Lower leg skin (tissue), 4 donors: Measurements from ENCODE around the gene ZFHX3. TPM values are rescaled to one million over a fixed set of nuclear protein-coding genes. Genes with fewer than 3 reads are reported as not detected.

Source experiments
- DNase-seq, 2 donors: peaks; one replicate each; pipeline ENCODE4 v3.0.0-alpha.2; 2019; ENCODE audit warnings: low spot score in 2 of 2
- H3K4me3 ChIP-seq: fragments of 200-600 bp; sonication (generic); 2 replicates; pipeline ENCODE4 v1.5.1; 2017; ENCODE audit warnings: mild to moderate bottlenecking, low read depth; ENCODE audit not compliant: poor library complexity, severe bottlenecking
- POLR2A ChIP-seq, 2 donors: fragments of 450-650 bp; IDR thresholded peaks; one replicate each; pipeline ENCODE4 v1.6.1; 2016 to 2017; ENCODE audit warnings: antibody characterized with exemption in 2 of 2, mild to moderate bottlenecking in 1 of 2, moderate library complexity in 1 of 2
- WGBS, 2 donors: methylation state at CpG; one replicate each; pipeline ENCODE4 v1.1.5; 2018; 5-methylcytosine and 5-hydroxymethylcytosine counted together
- intact Hi-C: fragments of 100-400 bp; cut with DNase I; formaldehyde crosslinking; loops from one replicate; pipeline ENCODE4 v1.15.0; 2023; ENCODE audit warnings: low total_unique reads
- total RNA-seq, 4 donors: library from RNA; depleted of rRNA; stranded (reverse); fragments of >200 nt; gene quantifications; one replicate each; pipeline ENCODE4 v1.1.0, GENCODE V29; 2016
- TF ChIP-seq, protein P1 (sequence below), 3 donors: fragments of 450-650 bp; IDR thresholded peaks; one replicate each; pipeline ENCODE4 v1.5.1; 2016; ENCODE audit warnings: antibody characterized with exemption in 3 of 3, mild to moderate bottlenecking in 3 of 3, moderate library complexity in 2 of 3

ZFHX3 gene
- total RNA-seq, 4 donors from 2014 or later, result 3.4 to 14.9 (median 10.0) TPM

DNA sequence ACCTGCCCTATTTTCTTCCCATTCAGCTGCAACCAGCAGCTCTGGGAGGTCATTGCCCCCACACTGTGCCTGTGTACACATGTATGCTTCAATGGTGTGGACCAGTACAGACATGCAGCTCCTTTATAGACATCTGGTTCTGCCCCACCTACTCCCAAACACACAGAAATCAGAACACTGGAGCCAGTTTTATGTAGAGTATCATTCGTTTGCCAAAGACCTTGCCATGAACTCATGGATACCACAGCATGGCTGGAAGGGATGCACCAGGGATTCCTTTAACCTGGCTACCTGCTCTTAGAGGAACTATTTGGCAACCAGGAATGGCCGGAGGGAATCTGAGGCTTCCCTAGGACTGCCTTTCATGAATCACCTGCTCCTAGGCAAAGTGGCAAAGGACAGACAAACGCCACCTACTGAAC is 60.4 kb downstream of the ZFHX3 start:
- intact Hi-C loops, result no loop called here
- WGBS, 2 donors, result 50 to 54% methylated on average over 3 of the region's 3 CpGs

DNA sequence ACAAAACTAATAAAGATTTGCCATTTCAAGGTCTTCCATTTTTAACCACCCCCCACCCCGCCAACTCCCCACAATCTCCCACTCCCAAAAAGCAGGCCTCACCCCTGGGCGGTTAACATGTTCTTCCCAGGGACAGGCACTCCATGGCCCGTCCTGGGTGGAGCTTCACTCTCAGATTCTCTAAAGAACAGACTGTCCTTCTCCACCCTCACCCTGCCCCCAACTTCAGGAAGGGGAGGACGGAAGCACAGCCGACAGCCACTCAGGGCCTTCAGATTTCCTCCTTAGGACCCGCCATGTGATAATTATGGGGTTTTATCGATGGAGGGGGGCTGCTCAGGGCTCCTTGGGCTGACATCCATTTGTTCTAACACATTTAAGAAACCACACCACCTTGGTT is 61.9 kb downstream of the ZFHX3 start:
- H3K4me3 ChIP-seq, result no peak overlapping the region
- 53 to 55% methylated on average over 7 of the region's 7 CpGs for WGBS, 2 donors
- intact Hi-C loops, result no loop called here
- peak; percentile 76 to 94 for DNase-seq
- TF ChIP-seq POLR2A (IDR thresholded peaks at IDR 0.05), result no peak
- TF ChIP-seq, protein P1, sequence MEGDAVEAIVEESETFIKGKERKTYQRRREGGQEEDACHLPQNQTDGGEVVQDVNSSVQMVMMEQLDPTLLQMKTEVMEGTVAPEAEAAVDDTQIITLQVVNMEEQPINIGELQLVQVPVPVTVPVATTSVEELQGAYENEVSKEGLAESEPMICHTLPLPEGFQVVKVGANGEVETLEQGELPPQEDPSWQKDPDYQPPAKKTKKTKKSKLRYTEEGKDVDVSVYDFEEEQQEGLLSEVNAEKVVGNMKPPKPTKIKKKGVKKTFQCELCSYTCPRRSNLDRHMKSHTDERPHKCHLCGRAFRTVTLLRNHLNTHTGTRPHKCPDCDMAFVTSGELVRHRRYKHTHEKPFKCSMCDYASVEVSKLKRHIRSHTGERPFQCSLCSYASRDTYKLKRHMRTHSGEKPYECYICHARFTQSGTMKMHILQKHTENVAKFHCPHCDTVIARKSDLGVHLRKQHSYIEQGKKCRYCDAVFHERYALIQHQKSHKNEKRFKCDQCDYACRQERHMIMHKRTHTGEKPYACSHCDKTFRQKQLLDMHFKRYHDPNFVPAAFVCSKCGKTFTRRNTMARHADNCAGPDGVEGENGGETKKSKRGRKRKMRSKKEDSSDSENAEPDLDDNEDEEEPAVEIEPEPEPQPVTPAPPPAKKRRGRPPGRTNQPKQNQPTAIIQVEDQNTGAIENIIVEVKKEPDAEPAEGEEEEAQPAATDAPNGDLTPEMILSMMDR (IDR thresholded peaks at IDR 0.05), result no peak

More for the DNA sequence above, 60.4 kb downstream of the ZFHX3 start:
- peak; percentile 42 to 54 for DNase-seq
- no peak for TF ChIP-seq POLR2A (IDR thresholded peaks at IDR 0.05)
- TF ChIP-seq, protein P1 (IDR thresholded peaks at IDR 0.05), result no peak
- H3K4me3 ChIP-seq, result no peak overlapping the region

DNA sequence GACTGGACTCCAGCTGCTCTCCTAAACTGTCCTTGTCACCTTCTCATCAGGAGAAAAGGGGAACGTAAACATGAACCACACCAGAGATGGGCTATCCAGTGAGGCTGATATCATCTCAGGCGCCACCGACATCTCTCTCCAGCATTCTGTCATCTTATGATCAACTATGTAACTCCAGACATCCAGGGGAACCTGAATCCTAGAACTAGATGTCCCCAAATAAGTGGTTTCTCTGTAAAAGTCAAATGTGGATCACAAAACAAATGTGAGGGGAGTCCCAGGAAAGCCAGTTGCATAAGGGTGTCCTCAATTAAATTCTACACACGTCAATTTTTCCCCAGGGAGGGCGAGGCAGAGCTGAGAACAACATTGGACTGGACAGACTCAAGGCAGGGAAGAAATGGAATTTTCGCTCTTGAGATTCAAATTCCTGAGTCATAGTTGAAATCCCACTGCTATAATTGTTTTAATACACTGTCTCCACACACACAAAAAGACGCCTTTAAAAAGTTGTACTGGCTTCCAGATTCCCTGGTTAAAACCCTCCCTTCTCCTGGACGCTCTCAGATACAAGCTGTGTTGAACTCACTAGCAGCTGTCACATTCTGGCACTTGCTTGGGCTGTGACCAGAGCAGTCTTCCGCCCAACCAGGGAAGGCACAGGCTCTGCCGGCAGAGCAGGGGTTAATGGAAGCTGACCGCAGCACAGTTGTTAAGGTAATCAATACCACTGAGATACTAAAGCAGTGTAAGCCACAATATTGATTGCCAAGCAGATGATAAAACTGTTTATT is 62.6 kb downstream of the ZFHX3 start:
- TF ChIP-seq POLR2A (IDR thresholded peaks at IDR 0.05), result no peak
- TF ChIP-seq, protein P1 (IDR thresholded peaks at IDR 0.05), result no peak
- DNase-seq, result peak; percentile 78 to 91
- intact Hi-C loops, result no loop called here
- 53 to 65% methylated on average over 11 of the region's 11 CpGs for WGBS, 2 donors
- H3K4me3 ChIP-seq, result no peak overlapping the region

DNA sequence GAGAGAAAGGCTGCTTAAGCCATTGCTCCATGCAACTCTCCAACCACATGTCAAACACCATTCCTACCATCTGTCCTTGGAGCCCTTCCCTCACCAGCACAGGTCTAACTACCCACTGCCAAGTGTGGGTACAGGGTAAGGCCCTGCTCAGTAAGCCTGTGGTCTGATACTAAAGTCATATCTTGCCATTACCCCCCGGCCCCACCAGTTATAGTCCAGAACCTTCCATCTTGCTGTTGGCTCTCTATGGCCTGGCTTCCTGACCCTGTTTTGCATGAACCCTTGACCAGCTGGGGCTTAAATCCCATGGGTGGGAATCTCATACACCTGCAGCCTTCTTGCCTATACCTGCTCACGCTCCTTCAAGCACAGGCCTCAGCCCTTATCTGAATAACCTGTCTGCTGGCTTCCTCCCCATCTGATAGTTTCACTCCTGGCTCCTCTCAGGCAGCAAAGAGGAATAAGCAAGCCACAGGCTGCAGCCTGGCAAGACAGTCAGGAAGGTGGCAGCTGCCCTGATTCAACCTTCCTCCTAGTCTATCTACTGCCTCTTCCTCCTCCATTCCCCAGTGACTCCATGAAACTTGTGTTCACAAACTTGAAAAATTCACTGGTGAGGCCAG is 64.1 kb downstream of the ZFHX3 start:
- 51 to 79% methylated on average over 2 of the region's 2 CpGs for WGBS, 2 donors
- TF ChIP-seq, protein P1 (IDR thresholded peaks at IDR 0.05), result no peak
- no peak for TF ChIP-seq POLR2A (IDR thresholded peaks at IDR 0.05)
- peak; percentile 52 to 70 for DNase-seq
- intact Hi-C loops, result no loop called here
- H3K4me3 ChIP-seq, result no peak overlapping the region

DNA sequence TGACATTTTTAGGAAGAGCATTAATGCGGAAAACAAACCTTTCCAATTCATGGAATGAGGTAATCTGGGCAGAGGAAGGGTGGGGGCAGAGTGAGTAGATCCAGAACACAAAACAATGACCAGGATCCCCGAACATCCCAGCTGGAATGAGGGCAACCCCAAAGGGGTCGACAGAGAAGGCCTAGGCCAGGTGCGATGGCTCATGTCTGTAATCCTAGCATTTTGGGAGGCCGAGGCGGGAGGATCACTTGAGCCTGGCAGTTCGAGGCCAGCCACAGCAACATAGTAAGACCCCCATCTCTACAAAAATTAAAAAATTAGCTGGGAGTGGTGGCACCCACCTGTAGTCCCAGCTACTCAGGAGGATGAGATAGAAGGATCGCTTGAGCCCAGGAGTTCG is 64.7 kb downstream of the ZFHX3 start:
- H3K4me3 ChIP-seq, result no peak overlapping the region
- TF ChIP-seq POLR2A (IDR thresholded peaks at IDR 0.05), result no peak
- intact Hi-C loops, result no loop called here
- DNase-seq, result no peak
- WGBS, 2 donors, result 87 to 89% methylated on average over 9 of the region's 9 CpGs

DNA sequence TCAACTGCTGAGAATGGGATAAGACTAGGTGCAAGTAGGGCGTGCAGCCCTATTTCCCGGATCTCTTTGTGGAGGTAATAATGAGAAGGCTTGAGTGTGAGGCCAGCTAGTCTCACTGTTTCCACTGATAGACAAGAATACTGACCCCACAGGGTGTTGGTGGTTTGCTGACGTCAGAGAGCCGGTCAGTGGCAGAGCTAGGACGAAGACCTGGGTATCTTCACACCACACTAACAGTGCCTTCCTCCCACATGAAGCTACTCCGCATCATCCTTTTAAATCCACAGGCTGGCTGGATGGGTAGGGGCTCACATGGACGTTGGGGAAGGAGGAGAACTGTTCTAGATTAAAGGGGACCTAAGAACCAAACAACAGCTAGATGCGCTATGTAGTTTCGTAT is 68.0 kb downstream of the ZFHX3 start:
- DNase-seq, result no peak
- TF ChIP-seq POLR2A (IDR thresholded peaks at IDR 0.05), result no peak
- intact Hi-C loops, result no loop called here
- 94 to 96% methylated on average over 9 of the region's 9 CpGs for WGBS, 2 donors
- H3K4me3 ChIP-seq, result no peak overlapping the region
